Upper lobe of left lung (tissue), 6 donors: Measurements from ENCODE around the gene SNAP47. TPM values are rescaled to one million over a fixed set of nuclear protein-coding genes. Genes with fewer than 3 reads are reported as not detected.

Experiments used
- ATAC-seq, 2 donors: fragments of 200-7000 bp; cut with Tn5 transposase; one replicate each; pipeline ENCODE4 v1.9.1; 2022; ENCODE audit warnings: mild to moderate bottlenecking in 2 of 2, moderate library complexity in 2 of 2; ENCODE audit not compliant: low FRiP score in 2 of 2
- DNase-seq, 2 donors: peaks; one replicate each; pipeline ENCODE4 v3.0.0-alpha.2; 2019 to 2020
- H3K27ac ChIP-seq, 4 donors: fragments of 200-600 bp; sonication (generic); one replicate each; pipeline ENCODE4 v1.5.1; 2016 to 2019
- H3K27me3 ChIP-seq, 4 donors: fragments of 200-600 bp; sonication (generic); one replicate each; pipeline ENCODE4 v1.5.1; 2017 to 2019
- H3K36me3 ChIP-seq, 4 donors: fragments of 200-600 bp; sonication (generic); one replicate each; pipeline ENCODE4 v1.5.1; 2016 to 2019
- H3K4me1 ChIP-seq, 4 donors: fragments of 200-600 bp; sonication (generic); one replicate each; pipeline ENCODE4 v1.5.1; 2018 to 2019
- H3K4me3 ChIP-seq, 4 donors: fragments of 200-600 bp; sonication (generic); one replicate each; pipeline ENCODE4 v1.5.1; 2017 to 2019; ENCODE audit warnings: mild to moderate bottlenecking in 2 of 4, moderate library complexity in 1 of 4
- H3K9me3 ChIP-seq, 4 donors: fragments of 200-600 bp; sonication (generic); one replicate each; pipeline ENCODE4 v1.5.1; 2018 to 2019
- EP300 ChIP-seq, 4 donors: sonication (generic); formaldehyde crosslinking; IDR thresholded peaks; one replicate each; pipeline ENCODE4 v1.5.1; 2017; ENCODE audit warnings: antibody characterized with exemption in 4 of 4, control low read depth in 2 of 4
- POLR2A ChIP-seq, 4 donors: fragments of 450-650 bp; IDR thresholded peaks; one replicate each; pipeline ENCODE4 v1.5.1; 2016 to 2017; ENCODE audit warnings: antibody characterized with exemption in 4 of 4, mild to moderate bottlenecking in 2 of 4
- POLR2AphosphoS5 ChIP-seq, 2 donors: sonication (generic); formaldehyde crosslinking; IDR thresholded peaks; one replicate each; pipeline ENCODE4 v1.5.1; 2017; ENCODE audit warnings: antibody characterized with exemption in 2 of 2
- WGBS, 2 donors: methylation state at CpG; one replicate each; pipeline ENCODE4 v1.1.5; 2017 to 2018; 5-methylcytosine and 5-hydroxymethylcytosine counted together
- total RNA-seq, 6 donors: library from RNA; depleted of rRNA in 4 of 6; stranded (reverse); fragments of >200 nt in 4 of 6; gene quantifications; one replicate each; pipeline versions ENCODE4 v1.1.0 to v1.2.1, GENCODE V29; 2016 to 2021
- TF ChIP-seq, protein P1 (sequence below), 6 experiments: fragments of 450-650 bp in 4 of 6; fragments of 200-600 bp in 2 of 6; sonication (generic) in 2 of 6; IDR thresholded peaks; one replicate each; pipeline ENCODE4 v1.5.1; 2016 to 2019; ENCODE audit warnings: antibody characterized with exemption in 6 of 6
- donor health status: DM: no; HTN: no; CAD: no; lungs with moderate emphysema.
- donor health status: DM: no; HTN: yes; CAD: no; lungs with severe emphysema.

Gene SNAP47
- total RNA-seq, 6 donors from 2014 or later = 26.7 to 62.9 (median 35.1) TPM

DNA sequence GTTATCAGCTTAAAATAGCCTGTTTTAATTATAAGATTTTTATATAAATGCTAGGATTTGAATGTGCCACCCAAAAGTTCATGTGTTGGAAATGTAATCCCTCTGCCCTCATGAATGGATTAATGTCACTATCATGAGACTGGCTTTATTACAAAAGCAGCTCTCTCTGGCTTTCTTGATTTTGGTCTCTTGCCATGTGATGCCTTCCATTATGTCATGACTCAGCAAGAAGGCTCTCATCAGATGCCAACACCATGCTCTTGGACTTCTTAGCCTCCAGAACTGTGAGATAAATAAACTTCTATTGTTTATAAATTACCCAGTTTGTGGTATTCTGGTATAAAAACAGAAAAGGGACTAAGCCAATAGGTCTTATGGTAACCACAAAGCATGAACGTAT lies 73.3 kb downstream of the SNAP47 start:
- TF ChIP-seq POLR2AphosphoS5 (IDR thresholded peaks at IDR 0.05) (no peak), POLR2A (IDR thresholded peaks at IDR 0.05) (no peak), EP300 (IDR thresholded peaks at IDR 0.05) (no peak)
- TF ChIP-seq, protein P1, sequence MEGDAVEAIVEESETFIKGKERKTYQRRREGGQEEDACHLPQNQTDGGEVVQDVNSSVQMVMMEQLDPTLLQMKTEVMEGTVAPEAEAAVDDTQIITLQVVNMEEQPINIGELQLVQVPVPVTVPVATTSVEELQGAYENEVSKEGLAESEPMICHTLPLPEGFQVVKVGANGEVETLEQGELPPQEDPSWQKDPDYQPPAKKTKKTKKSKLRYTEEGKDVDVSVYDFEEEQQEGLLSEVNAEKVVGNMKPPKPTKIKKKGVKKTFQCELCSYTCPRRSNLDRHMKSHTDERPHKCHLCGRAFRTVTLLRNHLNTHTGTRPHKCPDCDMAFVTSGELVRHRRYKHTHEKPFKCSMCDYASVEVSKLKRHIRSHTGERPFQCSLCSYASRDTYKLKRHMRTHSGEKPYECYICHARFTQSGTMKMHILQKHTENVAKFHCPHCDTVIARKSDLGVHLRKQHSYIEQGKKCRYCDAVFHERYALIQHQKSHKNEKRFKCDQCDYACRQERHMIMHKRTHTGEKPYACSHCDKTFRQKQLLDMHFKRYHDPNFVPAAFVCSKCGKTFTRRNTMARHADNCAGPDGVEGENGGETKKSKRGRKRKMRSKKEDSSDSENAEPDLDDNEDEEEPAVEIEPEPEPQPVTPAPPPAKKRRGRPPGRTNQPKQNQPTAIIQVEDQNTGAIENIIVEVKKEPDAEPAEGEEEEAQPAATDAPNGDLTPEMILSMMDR (IDR thresholded peaks at IDR 0.05) = no peak

DNA sequence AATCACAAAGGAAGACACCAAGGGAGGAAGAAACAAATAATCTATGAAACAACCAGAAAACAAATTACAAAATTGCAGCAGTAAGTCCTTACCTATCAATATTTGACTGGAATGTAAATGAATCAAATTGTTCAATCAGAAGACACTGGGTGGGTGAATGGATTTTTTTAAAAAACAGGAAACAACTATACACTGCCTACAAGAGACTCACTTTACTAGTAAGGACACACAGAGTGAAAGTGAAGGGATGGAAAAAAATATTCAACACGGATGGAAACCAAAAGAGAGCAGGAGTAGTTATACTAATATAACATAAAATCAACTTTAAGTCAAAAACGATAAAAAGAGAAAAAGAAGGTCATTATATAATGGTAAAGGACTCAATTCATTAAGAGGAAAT lies 73.8 kb downstream of the SNAP47 start:
- TF ChIP-seq, protein P1 (IDR thresholded peaks at IDR 0.05) = no peak
- no peak for TF ChIP-seq POLR2AphosphoS5 (IDR thresholded peaks at IDR 0.05)
- no peak for DNase-seq
- no peaks in the 10 kb centered on the region for H3K27me3 ChIP-seq
- H3K4me3 ChIP-seq = no peak overlapping the region
- no peaks in the 10 kb centered on the region for H3K36me3 ChIP-seq
- H3K9me3 ChIP-seq = peaks cover 0 to 11% (median 9%) of the 10 kb centered on the region in 4 donors
- no peaks in the 10 kb centered on the region for H3K4me1 ChIP-seq
- H3K27ac ChIP-seq = no peak overlapping the region
- no peak for ATAC-seq
- 80 to 95% methylated on average over 2 of the region's 2 CpGs for WGBS, 2 donors

More for the DNA sequence above, 73.3 kb downstream of the SNAP47 start:
- WGBS, 2 donors = 37 to 71% methylated on average over 1 of the region's 1 CpG
- H3K4me3 ChIP-seq = no peak overlapping the region
- H3K9me3 ChIP-seq = peaks cover 0 to 6% (median 5%) of the 10 kb centered on the region in 4 donors
- ATAC-seq (no peak), DNase-seq (no peak)
- H3K27ac ChIP-seq = no peak overlapping the region
- no peaks in the 10 kb centered on the region for H3K27me3 ChIP-seq
- no peaks in the 10 kb centered on the region for H3K36me3 ChIP-seq
- no peaks in the 10 kb centered on the region for H3K4me1 ChIP-seq

DNA sequence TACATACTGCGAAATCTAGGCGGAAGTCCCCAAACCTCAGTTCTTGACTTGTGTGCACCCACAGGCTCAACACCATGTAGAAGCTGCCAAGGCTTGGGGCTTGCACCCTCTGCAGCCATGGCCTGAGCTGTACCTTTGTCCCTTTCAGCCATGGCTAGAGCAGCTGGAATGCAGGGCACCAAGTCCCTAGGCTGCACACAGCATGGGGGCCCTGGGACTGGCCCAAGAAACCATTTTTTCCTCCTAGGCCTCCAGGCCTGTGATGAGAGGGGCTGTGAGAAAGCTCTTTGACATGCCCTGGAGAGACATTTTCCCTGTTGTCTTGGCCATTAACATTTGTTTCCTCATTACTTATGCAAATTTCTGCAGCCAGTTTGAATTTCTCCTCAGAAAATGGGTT lies 78.7 kb downstream of the SNAP47 start:
- no peaks in the 10 kb centered on the region for H3K4me1 ChIP-seq
- peaks cover 0 to 20% (median 16%) of the 10 kb centered on the region in 4 donors for H3K9me3 ChIP-seq
- WGBS, 2 donors = 96% methylated on average over 2 of the region's 2 CpGs; no CpG with 5 or more reads in 1 of the 2 donors
- no peaks in the 10 kb centered on the region for H3K36me3 ChIP-seq
- no peaks in the 10 kb centered on the region for H3K27me3 ChIP-seq
- H3K27ac ChIP-seq = no peak overlapping the region
- no peak for ATAC-seq
- no peak for DNase-seq
- H3K4me3 ChIP-seq = no peak overlapping the region
- no peak for TF ChIP-seq POLR2AphosphoS5 (IDR thresholded peaks at IDR 0.05)
- no peak for TF ChIP-seq EP300 (IDR thresholded peaks at IDR 0.05)
- TF ChIP-seq POLR2A (IDR thresholded peaks at IDR 0.05) = no peak
- TF ChIP-seq, protein P1 (IDR thresholded peaks at IDR 0.05) = no peak

DNA sequence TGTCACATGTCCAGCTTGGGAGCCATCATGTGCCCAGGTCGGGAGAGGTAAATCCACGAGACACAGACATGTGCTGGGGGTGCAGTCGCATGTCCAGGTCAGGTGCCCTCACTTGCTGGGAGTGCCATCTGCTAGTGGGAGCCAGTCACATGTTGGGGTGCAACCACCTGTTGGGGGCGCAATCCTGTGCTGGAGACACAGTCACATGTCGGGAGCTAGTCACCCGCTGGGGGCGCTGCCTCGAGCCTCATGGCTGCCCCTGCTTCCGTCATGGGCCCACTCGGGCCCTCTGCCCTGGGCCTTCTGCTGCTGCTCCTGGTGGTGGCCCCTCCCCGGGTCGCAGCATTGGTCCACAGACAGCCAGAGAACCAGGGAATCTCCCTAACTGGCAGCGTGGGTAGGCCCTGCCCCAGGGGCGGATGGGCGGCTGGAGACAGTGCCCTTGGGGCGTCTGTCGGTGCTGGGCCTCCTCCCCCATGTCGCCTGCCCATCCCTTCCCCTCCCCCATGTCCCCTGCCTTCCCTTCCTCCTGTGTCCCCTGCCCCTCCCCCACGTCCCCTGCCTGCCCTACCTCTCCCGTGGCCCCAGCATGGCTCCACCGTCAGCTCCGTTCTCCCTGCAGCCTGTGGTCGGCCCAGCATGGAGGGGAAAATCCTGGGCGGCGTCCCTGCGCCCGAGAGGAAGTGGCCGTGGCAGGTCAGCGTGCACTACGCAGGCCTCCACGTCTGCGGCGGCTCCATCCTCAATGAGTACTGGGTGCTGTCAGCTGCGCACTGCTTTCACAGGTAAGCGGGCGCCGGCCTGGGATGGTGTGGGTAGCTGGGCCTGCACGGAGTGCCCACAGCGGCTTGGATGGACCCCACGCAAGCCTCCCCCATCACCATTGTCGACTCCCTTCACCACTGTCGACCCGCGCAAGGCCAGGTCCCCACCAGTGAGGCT lies 80.5 kb downstream of the SNAP47 start, which contains the start of gene PRSS38:
Gene PRSS38 (plus strand): TSS at position 208 of the 942 bp plus-strand sequence. CDS start 42 bp downstream, at position 250.
- 96 to 97% methylated on average over 17 to 20 of the region's 44 CpGs for WGBS, 2 donors
- ATAC-seq = peak in 1 of 2 donors; percentile 37

DNA sequence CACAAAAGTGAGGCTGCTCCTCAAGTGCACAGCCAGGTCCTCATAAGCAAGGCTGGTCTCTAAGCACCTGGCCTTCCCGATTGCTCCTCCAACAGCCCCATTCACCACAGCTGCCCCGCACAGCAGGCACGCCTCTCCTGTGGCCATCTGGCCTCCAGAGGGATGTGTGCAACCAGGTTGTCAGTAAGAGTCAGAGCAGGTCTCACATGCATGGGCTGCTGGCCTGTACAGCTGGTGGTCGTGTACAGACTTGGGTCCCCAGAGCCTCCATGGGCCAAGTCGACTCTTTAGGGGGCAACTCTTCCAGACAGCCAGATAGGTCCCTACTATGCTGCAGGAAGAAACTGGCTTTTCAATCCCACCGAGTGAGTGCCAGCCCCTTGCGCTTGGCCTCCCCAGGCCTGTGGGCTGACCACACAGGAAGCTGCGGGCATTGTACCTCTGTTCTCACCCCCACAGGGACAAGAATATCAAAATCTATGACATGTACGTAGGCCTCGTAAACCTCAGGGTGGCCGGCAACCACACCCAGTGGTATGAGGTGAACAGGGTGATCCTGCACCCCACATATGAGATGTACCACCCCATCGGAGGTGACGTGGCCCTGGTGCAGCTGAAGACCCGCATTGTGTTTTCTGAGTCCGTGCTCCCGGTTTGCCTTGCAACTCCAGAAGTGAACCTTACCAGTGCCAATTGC lies 81.7 kb downstream of the SNAP47 start:
- peak in 1 of 2 donors; percentile 46 for DNase-seq
- Histone ChIP-seq H3K4me1 (no peaks in the 10 kb centered on the region), H3K36me3 (no peaks in the 10 kb centered on the region), H3K9me3 (peaks cover 0 to 20% (median 17%) of the 10 kb centered on the region in 4 donors), H3K4me3 (no peak overlapping the region), H3K27me3 (no peaks in the 10 kb centered on the region), H3K27ac (no peak overlapping the region)
- ATAC-seq = peak in 1 of 2 donors; percentile 53
- no peak for TF ChIP-seq POLR2AphosphoS5 (IDR thresholded peaks at IDR 0.05)
- no peak for TF ChIP-seq POLR2A (IDR thresholded peaks at IDR 0.05)
- TF ChIP-seq EP300 (IDR thresholded peaks at IDR 0.05) = no peak
- TF ChIP-seq, protein P1 (IDR thresholded peaks at IDR 0.05) = no peak
- WGBS, 2 donors = 85 to 99% methylated on average over 9 to 16 of the region's 16 CpGs

More for the DNA sequence above, 80.5 kb downstream of the SNAP47 start, which contains the start of gene PRSS38:
- Histone ChIP-seq H3K36me3 (no peaks in the 10 kb centered on the region), H3K4me1 (no peaks in the 10 kb centered on the region), H3K27ac (no peak within 1 kb of the TSS), H3K9me3 (peaks cover 0 to 20% (median 16%) of the 10 kb centered on the region in 4 donors), H3K27me3 (no peaks in the 10 kb centered on the region), H3K4me3 (no peak within 1 kb of the TSS)
- no peak for TF ChIP-seq POLR2A (IDR thresholded peaks at IDR 0.05)
- DNase-seq = peak in 1 of 2 donors; percentile 74
